ENCODE data around the gene GNLY. TPM values are rescaled to one million over a fixed set of nuclear protein-coding genes. Genes with fewer than 3 reads are reported as not detected.

The GNLY gene
- total RNA-seq (2022; extraction: Qiagen RNA extraction; ENCODE audit: low read depth): 0.17 to 0.49 TPM in 2 of 5 replicates, not detected in the others

DNA sequence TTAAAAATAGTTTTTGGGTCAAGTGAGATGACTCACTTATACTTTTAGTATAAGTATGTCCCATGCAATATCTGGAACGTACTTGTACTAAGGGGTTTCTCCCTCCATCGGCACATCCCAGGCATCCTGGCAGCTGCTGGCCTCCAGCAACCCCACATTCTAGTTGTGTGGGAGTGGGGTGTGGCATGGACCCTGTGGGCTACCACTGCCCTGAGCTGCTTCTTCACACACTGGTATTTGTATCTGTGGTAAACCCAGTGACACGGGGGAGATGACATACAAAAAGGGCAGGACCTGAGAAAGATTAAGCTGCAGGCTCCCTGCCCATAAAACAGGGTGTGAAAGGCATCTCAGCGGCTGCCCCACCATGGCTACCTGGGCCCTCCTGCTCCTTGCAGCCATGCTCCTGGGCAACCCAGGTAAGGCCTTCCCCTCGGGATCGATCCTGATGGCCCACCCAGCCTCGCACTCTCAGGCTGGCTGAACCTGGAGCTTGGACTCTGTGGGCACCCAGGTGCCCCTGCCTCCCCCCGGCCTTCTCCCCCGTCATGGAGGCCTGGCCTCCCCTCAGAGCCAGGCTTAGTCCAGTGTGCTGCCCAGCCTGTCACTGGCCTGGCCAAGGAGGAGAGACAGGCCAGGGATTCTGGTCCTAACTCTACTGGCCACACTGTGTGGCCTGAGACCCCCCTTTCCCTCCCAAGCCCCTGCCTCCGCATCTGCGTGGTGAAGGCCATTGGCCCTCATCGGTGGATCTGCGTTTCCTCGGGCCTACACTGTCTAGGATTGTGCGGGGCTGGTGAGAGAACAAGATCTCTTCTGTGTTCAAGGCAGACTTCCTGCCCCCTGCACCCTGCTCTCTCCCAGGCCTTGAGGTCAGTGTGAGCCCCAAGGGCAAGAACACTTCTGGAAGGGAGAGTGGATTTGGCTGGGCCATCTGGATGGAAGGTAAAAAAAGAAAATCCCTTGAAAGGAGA lies at the start of gene GNLY:
Gene GNLY (plus strand): TSS at position 307 of the 974 bp plus-strand sequence. CDS start 61 bp downstream, at position 368.

DNA sequence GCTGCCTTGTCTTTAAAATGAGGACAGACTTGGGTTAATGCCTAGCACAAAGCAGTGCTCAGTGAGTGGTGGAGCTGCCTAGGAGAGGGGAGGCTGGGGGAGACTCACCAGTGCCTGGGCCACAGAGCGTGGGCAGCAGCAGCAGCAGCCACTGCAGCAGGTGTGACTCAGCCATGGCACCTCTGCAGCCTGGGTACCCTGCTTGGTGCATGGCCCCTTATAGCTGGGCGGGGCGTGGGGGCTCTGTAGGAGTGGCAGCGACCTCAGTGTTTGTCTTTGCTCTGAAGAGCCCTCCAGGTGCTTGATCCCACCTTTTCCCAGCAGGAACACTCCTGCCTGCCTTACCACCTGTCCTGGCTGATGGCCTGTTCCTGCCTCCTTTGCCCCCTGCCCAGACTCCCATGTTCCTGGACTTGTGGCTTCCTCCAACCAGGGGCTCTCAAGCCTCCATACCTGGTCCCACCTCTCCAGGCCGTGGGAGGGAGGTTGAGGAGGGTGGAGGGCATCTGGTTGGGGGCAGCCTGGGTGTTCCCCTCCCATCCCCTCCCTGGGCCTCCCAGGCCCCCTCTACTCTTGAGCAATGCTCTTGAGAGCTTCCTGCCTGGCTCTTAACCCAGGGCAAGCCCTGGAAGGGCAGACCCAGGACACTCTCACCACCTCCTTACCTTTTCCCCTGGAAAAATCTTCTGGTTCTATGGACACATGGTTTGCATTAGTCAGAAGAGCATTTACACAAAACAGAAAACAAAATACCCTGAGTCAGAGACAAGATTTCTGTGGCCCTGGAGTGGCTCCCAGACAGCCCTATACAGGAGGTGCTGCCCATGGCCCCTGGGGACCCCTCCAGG lies 25.9 kb upstream of the GNLY start, which contains the start of gene SFTPB:
Gene SFTPB (minus strand): TSS at position 191 of the 848 bp plus-strand sequence. CDS start 16 bp downstream, at position 175.

Other genes with a start within 250 kb of the GNLY start
- gene MAT2A, start 155.2 kb upstream of the GNLY start, total RNA-seq (2022; extraction: Qiagen RNA extraction; ENCODE audit: low read depth): 428 to 492 TPM (median 474 TPM) in 5 replicates
- gene GGCX, start 132.9 kb upstream of the GNLY start, total RNA-seq (2022; extraction: Qiagen RNA extraction; ENCODE audit: low read depth): 41.6 to 46.9 TPM (median 43.3 TPM) in 5 replicates
- gene VAMP8, start 116.8 kb upstream of the GNLY start, total RNA-seq (2022; extraction: Qiagen RNA extraction; ENCODE audit: low read depth): 13.5 to 22.3 TPM (median 18.2 TPM) in 5 replicates
- 0.11 TPM in 1 of 5 replicates, not detected in the others for gene VAMP5, start 109.9 kb upstream of the GNLY start, total RNA-seq (2022; extraction: Qiagen RNA extraction; ENCODE audit: low read depth)
- 179 to 200 TPM (median 183 TPM) in 5 replicates for gene RNF181, start 98.6 kb upstream of the GNLY start, total RNA-seq (2022; extraction: Qiagen RNA extraction; ENCODE audit: low read depth)
- 10.2 to 15.1 TPM (median 11.9 TPM) in 5 replicates for gene TMEM150A, start 91.7 kb upstream of the GNLY start, total RNA-seq (2022; extraction: Qiagen RNA extraction; ENCODE audit: low read depth)
- gene C2orf68, start 82.3 kb upstream of the GNLY start, total RNA-seq (2022; extraction: Qiagen RNA extraction; ENCODE audit: low read depth): 21.3 to 27.9 TPM (median 25.0 TPM) in 5 replicates
- 69.7 to 77.5 TPM (median 72.0 TPM) in 5 replicates for gene USP39, start 78.2 kb upstream of the GNLY start, total RNA-seq (2022; extraction: Qiagen RNA extraction; ENCODE audit: low read depth)
- 0.09 to 0.29 TPM (median 0.20 TPM) in 4 of 5 replicates, not detected in the other for gene SFTPB, start 26.2 kb upstream of the GNLY start, total RNA-seq (2022; extraction: Qiagen RNA extraction; ENCODE audit: low read depth)
- 4.2 to 6.6 TPM (median 4.5 TPM) in 5 replicates for gene ATOH8, start 59.6 kb downstream of the GNLY start, total RNA-seq (2022; extraction: Qiagen RNA extraction; ENCODE audit: low read depth)
- gene ST3GAL5, start 194.6 kb downstream of the GNLY start, total RNA-seq (2022; extraction: Qiagen RNA extraction; ENCODE audit: low read depth): 32.6 to 39.1 TPM (median 36.1 TPM) in 5 replicates

Measured in A549 treated with CpdA at 1 μM for 4 hours (cell line).